GM19025 (cell line): ENCODE data around the gene CRMP1.
"Not testable (repeated sequence)": the region's sequence is repeated elsewhere in the genome, so short reads cannot be mapped to it uniquely, and the experiment has no call there.

Experiments
- ATAC-seq: cut with Tn5 transposase; IDR thresholded peaks from one replicate; pipeline ENCODE4 v1.9.1; 2021; ENCODE audit warnings: mild to moderate bottlenecking, low read depth, moderate library complexity; ENCODE audit not compliant: unreplicated experiment

The CRMP1 gene

DNA sequence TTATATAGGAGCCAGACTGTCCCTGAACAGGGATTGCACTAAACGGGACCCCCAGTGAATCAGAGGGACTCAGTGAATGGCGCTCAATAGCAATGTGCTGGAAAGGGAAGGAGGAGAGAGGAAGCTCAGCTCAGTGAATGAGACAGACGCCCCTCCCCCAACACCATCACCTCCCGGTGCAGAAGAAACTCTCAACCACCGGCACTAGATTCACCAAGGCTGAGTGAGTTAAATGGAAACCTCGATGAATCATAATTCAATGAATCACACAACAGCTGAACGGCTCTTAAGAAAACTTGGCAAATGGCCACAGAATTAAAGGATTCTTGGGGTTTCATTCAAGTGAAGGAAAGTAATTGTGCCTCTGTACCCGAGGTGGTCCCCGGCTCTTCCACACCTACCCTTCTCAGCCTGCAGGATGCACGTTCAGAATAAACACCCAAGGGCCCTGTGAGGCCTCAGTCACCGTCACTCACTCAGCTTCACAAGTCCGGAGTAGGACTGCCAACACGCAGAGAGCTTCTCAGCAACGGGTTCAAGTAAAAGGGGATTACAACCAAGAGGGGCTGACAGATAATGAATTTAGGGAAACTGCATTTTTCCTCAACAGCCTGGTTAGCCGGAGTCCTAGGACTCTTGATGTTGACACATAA is 29.3 kb downstream of the CRMP1 start:
- ATAC-seq = no peak

DNA sequence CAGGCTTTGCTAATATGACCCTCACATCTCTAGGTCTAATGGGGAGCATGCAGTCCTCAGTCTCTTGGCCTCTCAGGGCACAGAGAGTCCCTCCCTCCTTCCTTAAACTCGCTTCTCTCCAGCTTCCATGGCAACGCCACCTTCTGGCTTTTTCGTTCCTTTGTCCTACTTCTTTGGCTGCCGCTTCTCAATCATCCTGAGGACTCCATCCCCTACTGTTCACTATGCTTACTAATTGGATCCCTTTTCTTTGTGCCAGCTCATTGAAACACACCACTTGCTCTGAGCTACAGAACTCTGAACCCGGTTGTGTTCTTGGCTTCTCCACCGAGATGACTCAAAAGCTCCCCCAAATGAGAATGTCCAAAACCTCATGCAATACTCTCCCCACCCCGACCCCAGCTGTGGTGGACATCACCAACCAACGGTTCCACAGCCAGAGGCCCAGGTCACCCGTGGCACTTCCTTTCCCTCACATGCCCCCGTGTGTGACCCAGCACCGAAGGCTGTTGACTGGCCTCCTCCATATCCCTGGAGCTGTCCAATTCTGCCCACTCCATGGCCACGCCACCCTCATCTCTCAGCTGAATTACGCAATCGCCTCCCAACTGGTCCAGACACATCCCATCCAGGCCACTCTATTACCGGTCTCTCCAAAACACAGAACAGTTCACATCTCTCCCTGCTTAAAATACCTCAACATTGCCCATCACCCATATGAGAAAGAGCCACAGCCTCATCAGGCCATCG is 34.7 kb downstream of the CRMP1 start:
- no peak for ATAC-seq

DNA sequence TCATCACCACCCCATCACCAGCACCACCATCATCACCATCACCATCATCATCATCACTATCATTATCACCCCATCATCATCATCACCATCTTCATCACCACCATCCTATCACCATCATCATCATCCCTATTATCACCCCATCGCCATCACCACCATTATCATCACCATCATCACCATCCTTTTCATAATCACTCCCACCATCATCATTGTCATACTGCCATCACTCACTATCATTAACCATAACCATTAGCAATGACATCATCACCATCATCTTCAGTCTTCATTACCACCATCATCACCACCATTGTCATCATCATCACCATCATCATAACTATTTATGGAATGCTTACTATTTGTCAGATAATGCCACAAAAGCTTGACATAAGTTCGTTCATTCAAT is 35.7 kb downstream of the CRMP1 start:
- ATAC-seq = no peak

DNA sequence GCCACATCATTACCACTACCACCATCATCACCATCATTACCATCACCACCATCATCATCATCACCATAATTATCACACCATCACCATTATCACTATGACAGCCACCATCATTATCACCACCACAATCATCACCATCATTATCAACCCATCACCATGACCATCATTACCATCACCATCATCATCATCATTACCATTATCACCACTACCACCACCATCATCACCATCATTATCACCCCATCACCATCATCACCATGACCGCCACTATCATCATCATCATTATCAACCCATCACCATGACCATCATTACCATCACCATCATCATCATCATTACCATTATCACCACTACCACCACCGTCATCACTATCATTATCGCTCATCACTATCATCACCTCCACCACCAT is 36.5 kb downstream of the CRMP1 start:
- not testable (repeated sequence) for ATAC-seq

DNA sequence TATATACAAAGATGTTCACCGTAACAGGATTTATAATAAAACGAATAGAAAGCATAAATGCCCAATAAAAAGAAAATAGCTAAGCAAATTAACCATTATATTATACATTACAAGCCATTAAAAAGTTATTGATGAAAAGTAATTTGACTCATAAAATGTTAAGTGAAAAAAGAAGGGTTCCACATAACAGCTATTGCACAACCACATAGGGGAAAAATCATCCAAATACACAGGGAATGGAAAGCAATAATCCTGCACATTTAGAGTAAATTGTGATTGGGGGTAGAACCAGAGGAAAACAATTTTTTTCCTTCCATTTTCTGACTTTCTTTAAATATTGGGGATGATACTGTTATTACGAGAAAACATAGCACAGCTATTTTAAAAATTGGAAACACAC is 38.0 kb downstream of the CRMP1 start:
- ATAC-seq = no peak

DNA sequence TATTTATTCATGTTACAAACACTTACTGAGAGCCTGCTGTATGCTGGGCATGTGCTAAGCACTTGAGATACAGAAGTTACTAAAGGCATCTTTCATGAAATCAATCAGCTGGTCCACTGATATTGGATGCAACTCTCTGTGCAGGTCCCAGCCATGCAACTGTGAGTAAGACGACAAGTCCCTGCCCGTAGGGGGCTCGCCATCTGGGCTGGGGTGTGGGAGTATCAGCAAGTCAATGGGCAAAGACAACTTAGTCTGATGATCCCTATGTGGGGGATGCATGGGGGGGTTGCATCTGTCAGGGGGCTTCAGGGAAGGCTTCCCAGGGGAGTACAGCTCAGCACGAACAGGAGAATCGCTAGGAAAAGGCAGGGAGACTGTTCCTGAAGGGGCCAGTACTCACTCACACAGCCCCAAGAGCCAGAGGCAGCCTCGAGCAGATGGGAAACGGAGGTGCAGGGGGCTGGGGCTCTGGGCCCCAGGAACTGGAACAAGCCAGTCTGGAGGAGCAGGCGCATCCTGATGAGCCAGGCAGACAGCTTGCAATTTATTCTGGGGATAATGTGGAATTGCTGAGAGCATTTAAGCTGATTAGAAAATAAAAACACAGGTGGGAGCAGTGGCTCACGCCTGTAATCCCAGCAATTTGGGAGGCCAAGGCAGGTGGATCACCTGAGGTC is 40.2 kb downstream of the CRMP1 start:
- no peak for ATAC-seq

DNA sequence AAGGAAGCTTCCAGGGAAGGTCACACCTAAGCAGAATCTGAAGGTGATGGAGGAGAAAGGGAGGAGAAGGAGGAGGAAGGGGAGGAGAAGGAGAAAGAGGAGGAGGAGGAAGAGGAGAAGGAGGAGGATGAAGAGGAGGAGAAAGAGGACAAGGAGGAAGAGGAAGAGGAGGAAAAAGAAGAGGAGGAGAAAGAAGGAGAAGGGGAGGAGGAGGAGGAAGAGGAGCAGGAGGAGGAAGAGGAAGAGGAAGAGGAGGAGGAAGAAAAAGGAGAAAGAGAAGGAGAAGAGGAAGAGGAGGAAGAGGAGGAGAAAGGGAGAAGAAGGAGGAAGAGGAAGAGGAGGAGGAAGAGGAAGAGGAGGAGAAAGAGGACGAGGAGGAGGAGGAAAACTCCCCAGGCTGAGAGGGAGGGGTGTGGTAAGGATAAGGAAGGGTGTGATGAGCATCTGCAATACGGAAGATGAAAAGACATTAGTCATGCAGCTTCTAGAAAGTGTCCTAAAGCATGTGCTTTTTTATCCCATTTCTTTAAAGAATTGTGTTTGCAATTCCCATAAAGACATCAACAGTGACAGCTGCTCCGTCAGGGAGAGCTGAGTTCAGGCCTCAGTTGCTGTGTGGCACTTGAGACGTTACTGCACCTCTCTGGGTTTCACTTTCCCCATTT is 41.1 kb downstream of the CRMP1 start:
- no peak for ATAC-seq

DNA sequence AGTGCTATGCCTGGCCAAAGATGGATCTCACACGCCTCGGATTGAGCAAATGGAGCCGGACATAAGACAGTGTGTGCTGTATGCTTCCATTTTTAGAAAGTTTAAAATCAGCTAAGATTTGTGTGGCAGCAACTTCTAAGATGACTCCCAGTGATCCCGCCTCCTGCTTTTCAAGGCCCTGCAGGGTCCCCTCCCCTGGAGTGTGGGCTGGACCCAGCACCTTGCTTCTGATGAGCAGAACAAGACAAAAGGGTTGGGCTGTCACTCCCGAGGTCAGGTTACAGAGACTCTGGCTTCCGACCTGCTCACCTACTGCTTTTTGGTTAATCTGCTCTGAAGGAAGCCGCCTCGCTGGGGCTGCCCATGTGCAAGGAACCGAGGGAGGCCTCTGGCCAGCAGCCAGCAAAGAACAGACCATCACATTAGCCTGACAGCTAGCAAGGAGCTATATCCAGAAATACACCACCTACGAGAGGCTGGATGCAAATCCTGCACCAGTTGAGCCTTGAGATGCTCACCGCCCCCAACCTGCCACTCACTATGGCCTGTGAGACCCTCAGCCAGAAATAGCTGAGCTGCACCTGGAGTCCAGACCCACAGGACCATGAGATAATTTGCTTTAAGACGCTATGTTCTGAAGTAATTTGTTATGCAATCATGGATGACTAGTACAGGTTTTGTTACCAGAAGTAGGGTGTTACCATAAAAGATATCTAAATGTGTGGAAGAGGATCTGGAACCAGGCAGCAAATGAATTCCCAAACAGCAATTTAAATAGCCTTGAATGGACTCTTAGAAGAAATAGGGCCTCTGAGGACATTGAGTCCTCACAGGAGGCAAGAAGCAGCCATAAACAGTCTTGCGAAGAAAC is 47.6 kb downstream of the CRMP1 start:
- ATAC-seq = no peak

DNA sequence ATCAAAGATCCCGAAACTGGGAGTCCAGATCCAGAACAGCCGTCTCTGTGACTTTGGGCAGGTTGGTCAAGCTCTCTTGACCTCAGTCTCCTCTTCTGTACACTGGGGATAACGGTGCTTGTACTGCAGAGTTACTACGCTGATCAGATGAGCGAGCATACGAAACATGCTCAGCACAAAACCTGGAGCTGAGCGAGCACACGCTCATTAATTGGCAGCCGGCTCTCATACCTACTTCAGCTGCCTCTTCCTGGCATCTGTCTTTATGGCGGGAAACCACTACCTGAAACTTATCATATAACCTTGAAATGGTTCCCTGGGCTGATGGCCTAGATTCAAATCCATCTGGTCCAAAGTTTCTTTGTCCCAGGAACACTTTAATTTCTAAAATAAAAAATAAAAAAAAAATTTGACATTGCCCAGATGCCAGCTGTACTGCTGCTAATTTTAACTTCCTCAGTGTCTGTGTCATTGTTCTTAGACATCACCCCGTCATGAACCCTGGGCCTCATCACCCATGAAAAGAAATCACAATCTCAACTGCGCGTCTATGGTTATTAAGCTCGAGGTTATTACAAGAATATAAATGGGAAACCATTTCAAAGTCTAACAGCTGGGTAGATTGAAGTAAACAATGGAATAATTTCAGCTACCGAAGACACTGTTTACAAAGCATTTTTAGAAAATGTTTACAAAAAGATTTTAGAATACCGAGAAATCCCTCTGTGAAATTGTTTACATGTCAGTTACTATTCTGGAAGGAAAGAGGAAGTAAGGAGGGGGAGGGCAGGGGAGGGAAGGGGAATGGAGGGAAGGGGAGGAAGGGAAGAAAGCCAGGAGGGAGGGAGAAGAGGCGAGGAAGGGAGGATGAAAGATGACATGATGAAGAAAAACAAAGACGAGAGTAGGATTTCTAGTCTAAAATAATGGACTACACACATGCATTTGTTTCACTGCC is 49.0 kb downstream of the CRMP1 start:
- no peak for ATAC-seq

DNA sequence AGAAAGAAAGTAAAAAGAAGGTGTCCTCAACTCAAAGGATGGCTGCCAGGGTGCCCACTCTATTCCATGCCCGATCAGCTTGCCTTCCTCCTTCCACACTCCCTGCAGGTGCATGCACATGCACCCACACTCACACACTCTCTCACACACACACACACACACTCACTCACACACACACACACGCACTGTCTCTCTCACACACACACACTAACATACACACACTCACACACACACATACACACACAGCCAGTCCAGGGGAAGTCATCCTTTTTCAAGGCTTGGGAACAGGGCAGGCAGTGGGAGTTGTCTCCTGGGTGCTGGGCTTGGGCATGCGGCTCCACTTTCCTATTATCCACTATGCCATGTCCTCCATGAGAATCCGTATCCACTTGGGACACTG is 50.4 kb downstream of the CRMP1 start:
- no peak for ATAC-seq

DNA sequence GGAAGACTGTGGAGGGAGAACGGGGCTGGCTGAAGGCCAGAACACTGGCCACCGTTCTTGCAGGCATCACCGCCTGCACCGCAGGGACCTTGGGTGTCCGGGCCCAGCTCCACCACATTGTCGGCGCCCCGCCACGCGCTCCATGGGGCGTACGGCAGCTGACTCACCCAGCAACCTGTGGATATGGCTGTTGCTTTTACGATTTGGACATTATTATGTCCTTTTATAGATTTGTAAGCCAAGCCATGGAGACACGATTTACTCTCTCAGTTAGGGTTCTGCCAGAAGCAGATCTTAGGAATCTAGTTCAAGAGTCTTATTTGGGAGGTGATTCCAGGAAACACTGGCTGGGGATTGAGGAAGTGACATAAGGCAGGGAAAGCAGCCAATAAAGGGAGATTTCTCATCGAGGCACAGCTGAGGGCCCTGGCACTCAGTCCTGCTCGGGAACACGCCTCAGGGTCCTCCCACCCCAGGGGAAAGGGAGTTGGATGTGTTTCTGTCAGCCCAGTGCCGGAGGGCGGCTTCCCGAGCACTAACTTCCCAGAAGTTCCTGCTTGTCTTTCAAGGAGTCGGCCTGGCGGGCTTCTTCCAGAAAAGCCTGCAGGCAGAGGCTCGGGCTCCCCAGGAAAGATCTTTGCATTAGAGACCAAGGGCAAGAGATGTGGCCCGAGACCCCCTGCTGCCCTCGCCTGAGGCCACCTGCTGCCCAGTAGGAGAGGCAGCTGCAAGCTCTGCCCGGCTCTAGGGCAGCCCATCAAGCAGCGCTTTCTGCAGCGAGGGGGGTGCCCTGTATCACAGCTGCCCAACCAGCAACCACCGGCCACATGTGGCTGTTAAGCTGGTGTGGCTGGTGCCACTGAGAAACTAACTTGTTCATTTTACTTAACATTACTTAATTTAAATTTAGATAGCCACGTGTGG is 52.9 kb downstream of the CRMP1 start:
- no peak for ATAC-seq

DNA sequence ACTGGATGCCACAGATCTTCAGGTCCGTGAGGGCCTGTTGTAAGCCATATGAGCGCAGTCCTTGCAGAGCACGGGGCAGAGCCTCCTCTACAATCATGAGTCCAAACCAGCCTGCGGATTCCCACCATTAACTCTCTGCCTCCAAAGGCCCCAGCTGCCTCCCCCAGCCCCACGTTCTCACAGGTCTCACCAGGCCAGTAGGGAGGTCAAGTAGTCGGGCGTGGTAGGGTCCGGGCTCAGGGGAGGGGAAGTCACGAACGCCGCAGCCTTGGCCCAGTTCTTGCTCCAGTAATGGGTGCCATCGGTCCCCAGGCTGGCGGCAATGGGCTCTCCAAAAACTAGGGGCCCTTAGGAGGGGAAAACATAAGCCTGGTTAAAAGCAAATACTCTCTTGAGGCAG is 53.6 kb downstream of the CRMP1 start:
- no peak for ATAC-seq

DNA sequence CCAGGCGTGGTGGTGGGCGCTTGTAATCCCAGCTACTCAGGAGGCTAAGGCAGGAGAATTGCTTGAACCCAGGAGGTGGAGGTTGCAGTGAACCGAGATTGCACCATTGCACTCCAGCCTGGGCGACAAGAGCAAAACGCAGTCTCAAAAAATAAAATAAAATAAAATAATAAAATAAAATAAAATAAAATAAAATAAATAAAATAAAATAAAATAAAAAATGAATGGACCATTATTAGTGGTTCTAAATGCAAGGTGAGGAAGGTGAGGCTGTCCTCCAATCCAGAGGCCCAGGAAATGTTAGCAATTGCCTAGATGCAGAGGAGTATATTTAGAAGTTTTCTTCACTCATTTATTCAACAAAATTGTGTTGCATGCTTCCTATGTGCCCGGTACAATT is 55.4 kb downstream of the CRMP1 start:
- ATAC-seq = not testable (repeated sequence)

DNA sequence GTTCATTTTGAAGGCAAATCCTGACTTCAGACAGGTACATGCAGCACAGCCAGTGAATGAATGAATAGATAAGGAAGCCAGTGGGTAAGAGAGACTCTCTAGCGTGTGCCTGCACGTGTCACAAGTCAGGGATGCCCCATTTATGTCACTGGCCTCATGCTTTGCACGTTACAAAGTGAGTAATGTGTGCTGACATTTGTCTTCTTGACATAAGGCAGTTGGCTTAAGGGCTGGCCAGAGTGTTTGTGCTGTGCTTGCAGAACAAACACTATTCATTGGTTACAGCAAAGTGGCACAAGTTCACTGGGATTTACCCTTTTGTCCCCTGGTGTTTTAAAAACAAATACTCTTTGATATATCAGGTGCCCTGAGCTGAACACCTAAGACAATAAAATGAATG is 55.9 kb downstream of the CRMP1 start:
- no peak for ATAC-seq

DNA sequence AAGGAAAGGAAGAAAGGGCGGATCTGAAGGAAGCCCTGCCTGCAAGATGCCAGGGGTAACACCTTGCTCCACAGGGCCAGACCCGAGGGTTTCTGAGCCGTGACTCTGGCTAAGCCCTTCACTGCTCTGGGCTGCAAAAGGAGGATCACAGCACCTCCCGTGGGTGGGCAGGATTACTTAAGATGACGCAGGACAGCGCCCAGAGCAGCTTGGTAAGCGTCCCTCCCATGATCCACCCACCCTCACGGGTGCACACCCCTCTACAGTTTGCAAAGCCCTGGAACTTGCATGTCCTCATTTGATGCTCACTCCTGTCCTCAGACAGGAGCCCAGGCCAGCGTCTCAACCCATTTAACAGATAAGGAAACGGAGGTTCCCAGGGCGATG is 64.9 kb downstream of the CRMP1 start:
- no peak for ATAC-seq

DNA sequence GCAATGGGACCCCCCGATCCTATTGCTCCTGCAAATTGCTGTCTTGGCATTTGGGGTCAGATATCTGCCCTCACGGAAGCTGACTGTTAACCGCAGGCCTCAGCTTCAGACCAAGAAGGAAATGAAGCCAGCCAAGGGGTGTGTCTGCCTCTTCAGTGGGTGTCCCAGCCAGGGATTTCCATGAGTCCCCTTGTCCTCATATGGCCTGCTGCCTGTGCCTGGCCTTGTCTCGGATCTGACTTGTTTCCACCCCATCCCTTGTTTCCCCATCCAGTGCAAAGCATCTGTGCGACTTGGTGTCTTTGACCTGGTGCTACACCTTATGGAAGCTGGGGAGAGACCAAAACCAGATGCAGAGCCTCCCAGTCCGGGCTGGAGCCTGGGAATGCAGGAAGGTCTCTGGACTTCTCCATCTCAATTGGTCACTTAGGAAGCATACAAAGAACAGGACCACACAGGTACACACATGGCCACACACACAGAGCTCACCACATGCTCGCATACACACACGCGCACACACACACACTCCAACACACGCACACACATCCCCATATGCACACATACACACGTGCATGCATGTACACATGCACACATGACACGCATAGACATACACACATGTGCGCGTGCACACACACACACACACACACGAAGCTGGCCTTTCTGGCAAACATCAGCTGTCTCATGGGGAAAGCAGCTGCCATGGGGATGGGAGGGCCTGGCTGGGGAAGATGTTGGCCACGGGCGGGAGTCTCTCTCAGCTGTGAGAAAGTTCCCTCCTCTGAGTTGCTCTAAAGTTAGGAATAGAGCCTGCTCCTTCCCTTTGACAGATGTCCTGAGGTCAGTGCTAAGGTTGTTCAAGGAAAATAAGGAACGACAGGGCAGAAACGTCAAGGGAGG is 65.5 kb downstream of the CRMP1 start:
- ATAC-seq = no peak

DNA sequence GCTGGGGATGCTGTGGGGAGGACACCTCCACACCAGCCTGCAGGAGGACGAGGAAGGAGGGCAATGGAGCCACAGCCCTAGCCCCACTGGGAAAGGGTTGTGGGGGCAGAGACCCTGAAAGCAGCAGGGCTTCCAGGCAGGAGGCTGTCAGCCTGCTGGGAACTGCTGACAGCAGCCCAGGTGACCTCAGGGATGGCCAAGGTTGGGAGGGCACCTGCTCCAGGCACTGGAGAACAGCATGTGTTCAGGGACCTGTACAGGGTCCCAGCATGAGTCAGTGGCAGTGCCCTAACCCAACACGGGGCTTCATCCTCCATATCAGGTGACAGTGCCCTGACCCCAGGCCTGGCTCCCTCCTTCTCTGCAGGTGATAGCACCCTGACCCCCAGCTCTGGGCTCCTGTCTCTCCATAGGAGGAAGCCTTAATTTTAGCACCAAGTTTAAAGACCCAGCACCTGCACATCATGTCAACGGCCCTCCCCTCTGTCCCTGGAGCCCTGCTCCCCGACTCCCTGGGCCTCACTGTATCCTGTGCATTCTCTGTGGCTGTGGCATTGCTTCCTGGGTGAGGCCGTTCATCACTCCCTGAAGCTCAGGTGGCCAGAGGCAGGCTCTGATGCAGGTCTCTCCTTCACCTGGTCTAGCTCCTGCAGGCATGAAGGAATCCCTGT is 66.3 kb downstream of the CRMP1 start:
- ATAC-seq = no peak
